Neural progenitor cell (in vitro differentiated cells): ENCODE data around the gene MT1A. TPM values are rescaled to one million over a fixed set of nuclear protein-coding genes. Genes with fewer than 3 reads are reported as not detected.

Experiments used
- DNase-seq: peaks from one replicate; pipeline ENCODE4 v3.0.0-alpha.2; 2016; ENCODE audit warnings: low spot score
- H2AFZ ChIP-seq: fragments of 200-600 bp; sonication (generic); replicated peaks from 2 replicates; pipeline ENCODE4 v1.6.1; 2016; ENCODE audit warnings: antibody characterized with exemption
- H3F3A ChIP-seq: fragments of 200-600 bp; sonication (generic); 2 replicates; pipeline ENCODE4 v1.6.1; 2016; ENCODE audit warnings: antibody characterized with exemption, low read depth
- H3K27ac ChIP-seq: fragments of 200-600 bp; sonication (generic); 2 replicates; pipeline ENCODE4 v1.5.1; 2016; ENCODE audit warnings: mild to moderate bottlenecking
- H3K27me3 ChIP-seq: fragments of 200-600 bp; sonication (generic); 2 replicates; pipeline ENCODE4 v1.6.1; 2016; ENCODE audit warnings: mild to moderate bottlenecking, moderate library complexity
- H3K36me3 ChIP-seq: fragments of 200-600 bp; sonication (generic); 2 replicates; pipeline ENCODE4 v1.5.1; 2016
- H3K4me1 ChIP-seq: fragments of 200-600 bp; sonication (generic); 2 replicates; pipeline ENCODE4 v1.6.1; 2016; ENCODE audit warnings: mixed run types
- H3K4me2 ChIP-seq: fragments of 200-600 bp; sonication (generic); 2 replicates; pipeline ENCODE4 v1.6.1; 2016
- H3K4me3 ChIP-seq: fragments of 200-600 bp; sonication (generic); 2 replicates; pipeline ENCODE4 v1.5.1; 2016
- H3K79me2 ChIP-seq: fragments of 200-600 bp; sonication (generic); 2 replicates; pipeline ENCODE4 v1.6.1; 2016; ENCODE audit warnings: low read depth
- H3K9ac ChIP-seq: fragments of 200-600 bp; sonication (generic); 2 replicates; pipeline ENCODE4 v1.6.1; 2016
- H3K9me3 ChIP-seq: fragments of 200-600 bp; sonication (generic); 2 replicates; pipeline ENCODE4 v1.5.1; 2016; ENCODE audit warnings: low read depth
- H4K20me1 ChIP-seq: fragments of 200-600 bp; sonication (generic); 2 replicates; pipeline ENCODE4 v1.6.1; 2016; ENCODE audit warnings: low read depth
- H3K27ac Mint-ChIP-seq: 3 replicates; pipeline ENCODE4 v1.8.0; 2021; ENCODE audit warnings: mixed read lengths
- H3K27me3 Mint-ChIP-seq: 2 replicates; pipeline ENCODE4 v1.8.0; 2022; ENCODE audit warnings: low read depth, mild to moderate bottlenecking, inconsistent platforms, moderate library complexity, mixed read lengths; ENCODE audit not compliant: insufficient read depth
- H3K36me3 Mint-ChIP-seq: 3 replicates; pipeline ENCODE4 v1.8.0; 2021; ENCODE audit warnings: mixed read lengths
- H3K4me1 Mint-ChIP-seq: 3 replicates; pipeline ENCODE4 v1.8.0; 2021; ENCODE audit warnings: mixed read lengths
- H3K4me3 Mint-ChIP-seq: 3 replicates; pipeline ENCODE4 v1.8.0; 2021; ENCODE audit warnings: mild to moderate bottlenecking, moderate library complexity, mixed read lengths
- H3K9me3 Mint-ChIP-seq: 3 replicates; pipeline ENCODE4 v1.8.0; 2020; ENCODE audit warnings: mixed read lengths
- CTCF ChIP-seq: fragments of 200-600 bp; sonication (generic); IDR thresholded peaks from 2 replicates; pipeline ENCODE4 v1.5.1; 2017; ENCODE audit warnings: antibody characterized with exemption, mild to moderate bottlenecking
- EZH2 ChIP-seq: fragments of 200-600 bp; sonication (generic); IDR thresholded peaks from 2 replicates; pipeline ENCODE4 v1.6.1; 2017; ENCODE audit warnings: antibody characterized with exemption, mild to moderate bottlenecking, moderate library complexity
- EZH2phosphoT487 ChIP-seq: fragments of 200-600 bp; sonication (generic); IDR thresholded peaks from 2 replicates; pipeline ENCODE4 v1.6.1; 2017; ENCODE audit warnings: antibody characterized with exemption
- total RNA-seq: library from RNA; depleted of rRNA; stranded (reverse); fragments of >200 nt; gene quantifications from 2 replicates; pipeline ENCODE4 v1.2.3, GENCODE V29; 2015; ENCODE audit warnings: low replicate concordance

The MT1A gene
- total RNA-seq, 1 donor from 2014 or later = not detected

GRCh38 chr16:56667581-56668571 is 29.4 kb downstream of the MT1A start, which contains the start of gene MT1G:
Gene MT1G, minus strand, starts transcription at chr16:56668065. Its CDS starts 72 bp downstream, at chr16:56667993.
- peaks cover 32% of the 10 kb centered on the region for H4K20me1 ChIP-seq
- no peaks in the 10 kb centered on the region for H3F3A ChIP-seq
- Mint-ChIP-seq H3K36me3 (no peaks in the 10 kb centered on the region), H3K9me3 (peaks cover 2% of the 10 kb centered on the region), H3K27ac (peak within 1 kb of the TSS; percentile 25), H3K4me1 (peaks cover 3% of the 10 kb centered on the region), H3K27me3 (peaks cover 82% of the 10 kb centered on the region), H3K4me3 (no peak within 1 kb of the TSS)
- peaks cover 9% of the 10 kb centered on the region for H3K4me1 ChIP-seq
- no peaks in the 10 kb centered on the region for H3K9me3 ChIP-seq
- H3K4me2 ChIP-seq = peak within 1 kb of the TSS; percentile 39
- no peak for DNase-seq
- TF ChIP-seq EZH2phosphoT487 = peak; percentile 69
- peak; percentile 68 for TF ChIP-seq EZH2
- no peak for TF ChIP-seq CTCF
- peaks cover 100% of the 10 kb centered on the region for H3K27me3 ChIP-seq
- no peak within 1 kb of the TSS for H3K27ac ChIP-seq
- no peak within 1 kb of the TSS for H3K9ac ChIP-seq
- H3K36me3 ChIP-seq = no peaks in the 10 kb centered on the region
- no peak within 1 kb of the TSS for H2AFZ ChIP-seq
- no peak within 1 kb of the TSS for H3K4me3 ChIP-seq
- H3K79me2 ChIP-seq = no peaks in the 10 kb centered on the region

GRCh38 chr16:56669005-56669839 is 30.8 kb downstream of the MT1A start, which contains the start of gene MT1H:
Gene MT1H, plus strand, starts transcription at chr16:56669814. Its CDS starts 71 bp downstream, at chr16:56669885.
- H3K36me3 Mint-ChIP-seq = no peaks in the 10 kb centered on the region
- H3K27ac Mint-ChIP-seq = peak within 1 kb of the TSS; percentile 25
- no peak for DNase-seq
- TF ChIP-seq CTCF (no peak), EZH2 (peak; percentile 84), EZH2phosphoT487 (peak; percentile 91)
- peaks cover 79% of the 10 kb centered on the region for H3K27me3 Mint-ChIP-seq
- H3K4me3 ChIP-seq = no peak within 1 kb of the TSS
- peaks cover 100% of the 10 kb centered on the region for H3K27me3 ChIP-seq
- no peak within 1 kb of the TSS for H3K4me3 Mint-ChIP-seq
- H2AFZ ChIP-seq = no peak within 1 kb of the TSS
- peaks cover 2% of the 10 kb centered on the region for H3K9me3 Mint-ChIP-seq
- peak within 1 kb of the TSS; percentile 57 for H3K4me2 ChIP-seq
- no peaks in the 10 kb centered on the region for H3K79me2 ChIP-seq
- no peaks in the 10 kb centered on the region for H3K9me3 ChIP-seq
- H3K4me1 Mint-ChIP-seq = no peaks in the 10 kb centered on the region
- no peak within 1 kb of the TSS for H3K9ac ChIP-seq
- H3K27ac ChIP-seq = no peak within 1 kb of the TSS
- H4K20me1 ChIP-seq = peaks cover 30% of the 10 kb centered on the region
- no peaks in the 10 kb centered on the region for H3K36me3 ChIP-seq
- H3F3A ChIP-seq = no peaks in the 10 kb centered on the region
- peaks cover 7% of the 10 kb centered on the region for H3K4me1 ChIP-seq

- TF ChIP-seq CTCF = no peak
- peak; percentile 22 for TF ChIP-seq EZH2
- peak; percentile 38 for TF ChIP-seq EZH2phosphoT487
- DNase-seq = no peak
- Histone ChIP-seq H3K27me3 (peaks cover 100% of the 10 kb centered on the region), H3F3A (peaks cover under 1% of the 10 kb centered on the region), H3K36me3 (no peaks in the 10 kb centered on the region), H3K79me2 (no peaks in the 10 kb centered on the region), H3K4me2 (peak overlapping the region; percentile 57), H2AFZ (no peak overlapping the region), H3K9me3 (no peaks in the 10 kb centered on the region), H3K4me1 (peaks cover 7% of the 10 kb centered on the region), H3K9ac (no peak overlapping the region), H3K4me3 (no peak overlapping the region), H4K20me1 (peaks cover 30% of the 10 kb centered on the region), H3K27ac (no peak overlapping the region)
- Mint-ChIP-seq H3K4me1 (no peaks in the 10 kb centered on the region), H3K9me3 (peaks cover 2% of the 10 kb centered on the region), H3K36me3 (no peaks in the 10 kb centered on the region), H3K27me3 (peaks cover 78% of the 10 kb centered on the region), H3K4me3 (no peak overlapping the region), H3K27ac (no peak overlapping the region)
These were observed 31.6 kb downstream of the MT1A start for GRCh38 chr16:56669840-56670619.
